ENCODE measurements around the gene AFG1L. TPM values are rescaled to one million over a fixed set of nuclear protein-coding genes. Genes with fewer than 3 reads are reported as not detected.
"Not testable (repeated sequence)": the region's sequence is repeated elsewhere in the genome, so short reads cannot be mapped to it uniquely, and the experiment has no call there.

The AFG1L gene
- 3.7 TPM for polyA plus RNA-seq (2012; ENCODE audit: low read depth, missing spikeins)

- peak; percentile 77 for DNase-seq (ENCODE audit: insufficient read length, low spot score)
- peak; percentile 43; the same call in 1 of the 2 replicates for TF ChIP-seq POLR2A (IDR thresholded peaks at IDR 0.05; ENCODE audit: low read depth, low read length)
- peak; percentile 45; the same call in 1 of the 2 replicates for TF ChIP-seq POU2F2 (IDR thresholded peaks at IDR 0.05; ENCODE audit: low read depth, low read length)
- TF ChIP-seq POLR2AphosphoS5 (IDR thresholded peaks at IDR 0.05; ENCODE audit: low read depth, low read length): peak; percentile 64; the same call in 1 of the 2 replicates
- peak; percentile 52 for TF ChIP-seq TAF1 (IDR thresholded peaks at IDR 0.05; ENCODE audit: low read depth, low read length)
- TF ChIP-seq SPI1 (IDR thresholded peaks at IDR 0.05; ENCODE audit: low read depth, low read length): no peak
- no peak for TF ChIP-seq PAX5 (IDR thresholded peaks at IDR 0.05; ENCODE audit: insufficient read depth, low read length, severe bottlenecking)
- FAIRE-seq: peak; percentile 97
These were observed at the start of gene AFG1L for GRCh38 chr6:108294727-108295625. Gene AFG1L, plus strand, starts transcription at chr6:108295054. Its CDS starts 26 bp downstream, at chr6:108295080.

GRCh38 chr6:108245095-108245494 lies 49.8 kb upstream of the AFG1L start:
- FAIRE-seq; DNase-seq (ENCODE audit: insufficient read length, low spot score): not testable (repeated sequence)

- DNase-seq (ENCODE audit: insufficient read length, low spot score): no peak
- no peak for FAIRE-seq
- TF ChIP-seq PAX5 (IDR thresholded peaks at IDR 0.05; ENCODE audit: insufficient read depth, low read length, severe bottlenecking): no peak
- TF ChIP-seq POU2F2 (IDR thresholded peaks at IDR 0.05; ENCODE audit: low read depth, low read length): no peak
- no peak for TF ChIP-seq TAF1 (IDR thresholded peaks at IDR 0.05; ENCODE audit: low read depth, low read length)
- TF ChIP-seq POLR2A (IDR thresholded peaks at IDR 0.05; ENCODE audit: low read depth, low read length): no peak
- no peak for TF ChIP-seq SPI1 (IDR thresholded peaks at IDR 0.05; ENCODE audit: low read depth, low read length)
- TF ChIP-seq POLR2AphosphoS5 (IDR thresholded peaks at IDR 0.05; ENCODE audit: low read depth, low read length): no peak
These were observed 46.8 kb upstream of the AFG1L start for GRCh38 chr6:108247965-108248536.

GRCh38 chr6:108250240-108250866 lies 44.5 kb upstream of the AFG1L start:
- no peak for DNase-seq (ENCODE audit: insufficient read length, low spot score)
- TF ChIP-seq POLR2AphosphoS5 (IDR thresholded peaks at IDR 0.05; ENCODE audit: low read depth, low read length) (no peak), SPI1 (IDR thresholded peaks at IDR 0.05; ENCODE audit: low read depth, low read length) (no peak), PAX5 (IDR thresholded peaks at IDR 0.05; ENCODE audit: insufficient read depth, low read length, severe bottlenecking) (no peak), TAF1 (IDR thresholded peaks at IDR 0.05; ENCODE audit: low read depth, low read length) (no peak), POU2F2 (IDR thresholded peaks at IDR 0.05; ENCODE audit: low read depth, low read length) (no peak), POLR2A (IDR thresholded peaks at IDR 0.05; ENCODE audit: low read depth, low read length) (no peak)
- FAIRE-seq: no peak

GRCh38 chr6:108251252-108251651 lies 43.6 kb upstream of the AFG1L start:
- TF ChIP-seq POLR2AphosphoS5 (IDR thresholded peaks at IDR 0.05; ENCODE audit: low read depth, low read length) (no peak), PAX5 (IDR thresholded peaks at IDR 0.05; ENCODE audit: insufficient read depth, low read length, severe bottlenecking) (no peak), SPI1 (IDR thresholded peaks at IDR 0.05; ENCODE audit: low read depth, low read length) (no peak), POLR2A (IDR thresholded peaks at IDR 0.05; ENCODE audit: low read depth, low read length) (no peak), TAF1 (IDR thresholded peaks at IDR 0.05; ENCODE audit: low read depth, low read length) (no peak), POU2F2 (IDR thresholded peaks at IDR 0.05; ENCODE audit: low read depth, low read length) (no peak)
- DNase-seq (ENCODE audit: insufficient read length, low spot score): no peak
- no peak for FAIRE-seq

- FAIRE-seq: no peak
- TF ChIP-seq SPI1 (IDR thresholded peaks at IDR 0.05; ENCODE audit: low read depth, low read length) (no peak), TAF1 (IDR thresholded peaks at IDR 0.05; ENCODE audit: low read depth, low read length) (no peak), POLR2A (IDR thresholded peaks at IDR 0.05; ENCODE audit: low read depth, low read length) (no peak), PAX5 (IDR thresholded peaks at IDR 0.05; ENCODE audit: insufficient read depth, low read length, severe bottlenecking) (no peak), POU2F2 (IDR thresholded peaks at IDR 0.05; ENCODE audit: low read depth, low read length) (no peak), POLR2AphosphoS5 (IDR thresholded peaks at IDR 0.05; ENCODE audit: low read depth, low read length) (no peak)
- DNase-seq (ENCODE audit: insufficient read length, low spot score): no peak
These were observed 42.8 kb upstream of the AFG1L start for GRCh38 chr6:108252055-108252454.

GRCh38 chr6:108253241-108253640 lies 41.6 kb upstream of the AFG1L start:
- DNase-seq (ENCODE audit: insufficient read length, low spot score): no peak
- FAIRE-seq: no peak
- TF ChIP-seq PAX5 (IDR thresholded peaks at IDR 0.05; ENCODE audit: insufficient read depth, low read length, severe bottlenecking) (no peak), POLR2A (IDR thresholded peaks at IDR 0.05; ENCODE audit: low read depth, low read length) (no peak), POU2F2 (IDR thresholded peaks at IDR 0.05; ENCODE audit: low read depth, low read length) (no peak), SPI1 (IDR thresholded peaks at IDR 0.05; ENCODE audit: low read depth, low read length) (no peak), POLR2AphosphoS5 (IDR thresholded peaks at IDR 0.05; ENCODE audit: low read depth, low read length) (no peak), TAF1 (IDR thresholded peaks at IDR 0.05; ENCODE audit: low read depth, low read length) (no peak)

GRCh38 chr6:108254433-108255410 lies 40.1 kb upstream of the AFG1L start:
- FAIRE-seq (no peak), DNase-seq (ENCODE audit: insufficient read length, low spot score) (no peak)

More at GRCh38 chr6:108254433-108255410, 40.1 kb upstream of the AFG1L start:
- TF ChIP-seq POLR2AphosphoS5 (IDR thresholded peaks at IDR 0.05; ENCODE audit: low read depth, low read length) (no peak), POLR2A (IDR thresholded peaks at IDR 0.05; ENCODE audit: low read depth, low read length) (no peak), PAX5 (IDR thresholded peaks at IDR 0.05; ENCODE audit: insufficient read depth, low read length, severe bottlenecking) (no peak), POU2F2 (IDR thresholded peaks at IDR 0.05; ENCODE audit: low read depth, low read length) (no peak), TAF1 (IDR thresholded peaks at IDR 0.05; ENCODE audit: low read depth, low read length) (no peak), SPI1 (IDR thresholded peaks at IDR 0.05; ENCODE audit: low read depth, low read length) (no peak)

Measured in GM12891 (cell line).